Tibial artery (tissue), 4 donors: ENCODE measurements around the gene TK1.

Experiments
- DNase-seq, 2 donors: peaks; one replicate each; pipeline ENCODE4 v3.0.0-alpha.2; 2019
- H3K27ac ChIP-seq, 2 donors: fragments of 200-600 bp; sonication (generic) in 1 of 2; 1 replicate in 1 of 2; 2 replicates in 1 of 2; pipeline ENCODE4 v1.5.1; 2018 to 2019; ENCODE audit warnings: mild to moderate bottlenecking in 1 of 2
- H3K27me3 ChIP-seq, 2 donors: fragments of 200-600 bp; sonication (generic) in 1 of 2; one replicate each; pipeline versions ENCODE4 v1.5.1 to v1.6.0; 2016 to 2019
- H3K36me3 ChIP-seq, 3 donors: fragments of 200-600 bp; sonication (generic) in 2 of 3; one replicate each; pipeline ENCODE4 v1.5.1; 2016 to 2019; ENCODE audit warnings: mild to moderate bottlenecking in 2 of 3
- H3K4me1 ChIP-seq, 4 donors: fragments of 200-600 bp; sonication (generic) in 2 of 4; 1 replicate in 3 of 4; 2 replicates in 1 of 4; pipeline ENCODE4 v1.5.1; 2016 to 2019
- H3K4me3 ChIP-seq, 2 donors: fragments of 200-600 bp; sonication (generic) in 1 of 2; 1 replicate in 1 of 2; 2 replicates in 1 of 2; pipeline ENCODE4 v1.5.1; 2018 to 2019; ENCODE audit warnings: mild to moderate bottlenecking in 2 of 2
- H3K9me3 ChIP-seq, 3 donors: fragments of 200-600 bp; sonication (generic) in 1 of 3; one replicate each; pipeline ENCODE4 v1.5.1; 2016 to 2019
- CTCF ChIP-seq, 2 experiments: fragments of 200-600 bp in 1 of 2; fragments of 450-650 bp in 1 of 2; IDR thresholded peaks; one replicate each; pipeline ENCODE4 v1.5.1; 2017 to 2019; ENCODE audit warnings: antibody characterized with exemption in 2 of 2, mild to moderate bottlenecking in 1 of 2, moderate library complexity in 1 of 2
- intact Hi-C: fragments of 100-400 bp; cut with DNase I; formaldehyde crosslinking; loops from one replicate; pipeline ENCODE4 v1.15.0; 2023; ENCODE audit warnings: low total_unique reads

The TK1 gene

DNA sequence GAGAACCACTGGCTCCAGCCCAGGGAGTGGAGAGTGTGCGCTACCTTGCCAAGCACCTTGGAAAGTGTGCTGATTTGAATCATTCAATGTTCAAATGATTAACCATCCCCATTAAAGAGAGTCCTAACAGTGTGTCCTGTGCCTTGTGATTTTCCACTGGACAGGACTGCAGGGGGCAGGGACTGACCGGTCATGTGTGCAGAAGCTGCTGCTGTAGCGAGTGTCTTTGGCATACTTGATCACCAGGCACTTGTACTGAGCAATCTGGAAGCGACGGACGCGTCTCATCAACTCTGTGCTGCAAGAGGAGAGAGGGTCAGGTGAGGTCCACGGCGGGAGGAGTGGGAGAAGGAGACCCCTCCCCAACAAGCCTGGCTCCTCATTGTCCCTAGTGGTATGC lies 2.0 kb downstream of the TK1 start:
- H3K4me1 ChIP-seq, result peaks cover 0 to 32% (median 15%) of the 10 kb centered on the region in 4 donors
- H3K27me3 ChIP-seq, result no peaks in the 10 kb centered on the region
- intact Hi-C loops, result no loop called here
- H3K27ac ChIP-seq, result no peak overlapping the region
- H3K4me3 ChIP-seq, result no peak overlapping the region
- no peak for DNase-seq
- TF ChIP-seq CTCF (IDR thresholded peaks at IDR 0.05), result no peak
- H3K36me3 ChIP-seq, result no peaks in the 10 kb centered on the region
- no peaks in the 10 kb centered on the region for H3K9me3 ChIP-seq

GRCh38 chr17:78184351-78184750 lies 2.5 kb downstream of the TK1 start:
- Histone ChIP-seq H3K27ac (no peak overlapping the region), H3K27me3 (no peaks in the 10 kb centered on the region), H3K4me3 (no peak overlapping the region), H3K4me1 (peaks cover 0 to 37% (median 17%) of the 10 kb centered on the region in 4 donors), H3K36me3 (no peaks in the 10 kb centered on the region), H3K9me3 (no peaks in the 10 kb centered on the region)
- no peak for TF ChIP-seq CTCF (IDR thresholded peaks at IDR 0.05)
- DNase-seq, result no peak
- intact Hi-C loops, result no loop called here

- no peaks in the 10 kb centered on the region for H3K9me3 ChIP-seq
- no peak for DNase-seq
- H3K27ac ChIP-seq, result no peak overlapping the region
- intact Hi-C loops, result no loop called here
- no peak overlapping the region for H3K4me3 ChIP-seq
- TF ChIP-seq CTCF (IDR thresholded peaks at IDR 0.05), result no peak
- H3K4me1 ChIP-seq, result peaks cover 0 to 41% (median 19%) of the 10 kb centered on the region in 4 donors
- no peaks in the 10 kb centered on the region for H3K36me3 ChIP-seq
- no peaks in the 10 kb centered on the region for H3K27me3 ChIP-seq
Measured at GRCh38 chr17:78183916-78184315, 2.9 kb downstream of the TK1 start.

DNA sequence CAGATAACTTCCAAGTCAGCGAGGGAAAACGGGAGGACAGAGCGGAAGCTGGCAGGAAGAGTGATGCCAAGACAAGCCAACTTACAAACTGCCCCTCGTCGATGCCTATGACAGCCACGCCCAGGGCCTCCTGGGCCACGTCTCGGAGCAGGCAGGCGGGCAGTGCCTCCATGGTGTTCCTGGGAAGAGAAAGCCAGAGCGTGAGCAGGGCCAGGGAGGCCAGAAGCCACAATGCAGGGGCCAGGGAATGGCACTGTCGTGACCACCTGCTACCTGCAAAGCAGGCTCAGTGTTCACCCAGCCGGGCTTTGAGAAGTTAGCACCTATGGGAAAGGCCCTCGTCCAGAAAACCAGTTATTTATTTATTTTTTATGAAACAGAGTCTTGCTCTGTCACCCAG lies 4.3 kb downstream of the TK1 start:
- Histone ChIP-seq H3K36me3 (no peaks in the 10 kb centered on the region), H3K27ac (no peak overlapping the region), H3K27me3 (no peaks in the 10 kb centered on the region), H3K9me3 (no peaks in the 10 kb centered on the region), H3K4me3 (no peak overlapping the region), H3K4me1 (peaks cover 0 to 33% (median 17%) of the 10 kb centered on the region in 4 donors)
- DNase-seq, result no peak
- intact Hi-C loops, result no loop called here
- no peak for TF ChIP-seq CTCF (IDR thresholded peaks at IDR 0.05)

GRCh38 chr17:78180508-78180907 lies 6.3 kb downstream of the TK1 start:
- Histone ChIP-seq H3K27ac (peak overlapping the region; percentile 69 to 71), H3K36me3 (no peaks in the 10 kb centered on the region), H3K4me3 (no peak overlapping the region), H3K27me3 (no peaks in the 10 kb centered on the region), H3K4me1 (peaks cover 0 to 40% (median 20%) of the 10 kb centered on the region in 4 donors), H3K9me3 (no peaks in the 10 kb centered on the region)
- no peak for TF ChIP-seq CTCF (IDR thresholded peaks at IDR 0.05)
- intact Hi-C loops, result no loop called here
- DNase-seq, result no peak

- H3K36me3 ChIP-seq, result no peaks in the 10 kb centered on the region
- no peak overlapping the region for H3K4me3 ChIP-seq
- intact Hi-C loops, result no loop called here
- H3K27me3 ChIP-seq, result no peaks in the 10 kb centered on the region
- peaks cover 2 to 44% (median 25%) of the 10 kb centered on the region in 4 donors for H3K4me1 ChIP-seq
- H3K9me3 ChIP-seq, result no peaks in the 10 kb centered on the region
- TF ChIP-seq CTCF (IDR thresholded peaks at IDR 0.05), result no peak
- DNase-seq, result no peak
- peak overlapping the region; percentile 69 to 71 for H3K27ac ChIP-seq
Measured at GRCh38 chr17:78180083-78180482, 6.8 kb downstream of the TK1 start.
